GM12872 (cell line): ENCODE data around the gene ANGEL1.

Source experiments
- TF ChIP-seq, protein P1 (sequence below): IDR thresholded peaks from 3 replicates; pipeline ENCODE4 v1.5.1; 2011; ENCODE audit warnings: low read depth, mild to moderate bottlenecking, low read length, moderate library complexity; ENCODE audit not compliant: insufficient read depth

Gene ANGEL1

DNA sequence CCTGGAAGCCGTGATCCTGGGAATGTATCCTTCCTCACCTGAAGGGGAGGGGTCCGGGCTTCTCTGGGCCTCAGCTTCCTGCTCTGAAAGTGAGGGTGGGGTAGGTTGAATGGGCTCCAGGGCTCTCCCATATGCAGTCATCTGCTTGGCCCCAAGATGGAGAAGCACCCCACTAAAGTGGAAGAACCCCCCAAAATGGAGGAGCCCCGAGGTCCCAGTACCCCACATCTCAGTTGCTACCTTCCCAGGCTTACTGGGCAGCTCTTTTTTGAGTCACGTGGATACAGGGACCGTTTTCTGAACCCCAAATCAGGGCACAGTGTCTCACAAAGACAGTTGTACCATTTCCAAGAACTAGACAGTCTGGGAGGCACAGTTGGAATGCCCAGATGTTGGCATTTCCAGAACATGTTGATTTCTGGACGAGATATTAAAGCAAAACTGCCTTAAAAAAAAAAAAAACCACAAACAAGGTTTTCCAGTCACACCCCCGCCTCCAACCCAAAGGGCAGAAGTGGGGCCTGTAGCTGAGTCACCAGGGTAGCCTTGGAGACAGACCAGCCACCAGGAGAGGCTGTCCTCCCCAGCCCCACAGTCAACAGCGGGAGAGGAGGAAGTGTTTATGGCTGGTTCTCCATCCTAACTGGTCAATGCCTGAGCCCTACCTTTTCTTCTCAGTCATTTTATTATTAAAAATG is 39.3 kb downstream of the ANGEL1 start:
- TF ChIP-seq, protein P1, sequence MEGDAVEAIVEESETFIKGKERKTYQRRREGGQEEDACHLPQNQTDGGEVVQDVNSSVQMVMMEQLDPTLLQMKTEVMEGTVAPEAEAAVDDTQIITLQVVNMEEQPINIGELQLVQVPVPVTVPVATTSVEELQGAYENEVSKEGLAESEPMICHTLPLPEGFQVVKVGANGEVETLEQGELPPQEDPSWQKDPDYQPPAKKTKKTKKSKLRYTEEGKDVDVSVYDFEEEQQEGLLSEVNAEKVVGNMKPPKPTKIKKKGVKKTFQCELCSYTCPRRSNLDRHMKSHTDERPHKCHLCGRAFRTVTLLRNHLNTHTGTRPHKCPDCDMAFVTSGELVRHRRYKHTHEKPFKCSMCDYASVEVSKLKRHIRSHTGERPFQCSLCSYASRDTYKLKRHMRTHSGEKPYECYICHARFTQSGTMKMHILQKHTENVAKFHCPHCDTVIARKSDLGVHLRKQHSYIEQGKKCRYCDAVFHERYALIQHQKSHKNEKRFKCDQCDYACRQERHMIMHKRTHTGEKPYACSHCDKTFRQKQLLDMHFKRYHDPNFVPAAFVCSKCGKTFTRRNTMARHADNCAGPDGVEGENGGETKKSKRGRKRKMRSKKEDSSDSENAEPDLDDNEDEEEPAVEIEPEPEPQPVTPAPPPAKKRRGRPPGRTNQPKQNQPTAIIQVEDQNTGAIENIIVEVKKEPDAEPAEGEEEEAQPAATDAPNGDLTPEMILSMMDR = no peak

DNA sequence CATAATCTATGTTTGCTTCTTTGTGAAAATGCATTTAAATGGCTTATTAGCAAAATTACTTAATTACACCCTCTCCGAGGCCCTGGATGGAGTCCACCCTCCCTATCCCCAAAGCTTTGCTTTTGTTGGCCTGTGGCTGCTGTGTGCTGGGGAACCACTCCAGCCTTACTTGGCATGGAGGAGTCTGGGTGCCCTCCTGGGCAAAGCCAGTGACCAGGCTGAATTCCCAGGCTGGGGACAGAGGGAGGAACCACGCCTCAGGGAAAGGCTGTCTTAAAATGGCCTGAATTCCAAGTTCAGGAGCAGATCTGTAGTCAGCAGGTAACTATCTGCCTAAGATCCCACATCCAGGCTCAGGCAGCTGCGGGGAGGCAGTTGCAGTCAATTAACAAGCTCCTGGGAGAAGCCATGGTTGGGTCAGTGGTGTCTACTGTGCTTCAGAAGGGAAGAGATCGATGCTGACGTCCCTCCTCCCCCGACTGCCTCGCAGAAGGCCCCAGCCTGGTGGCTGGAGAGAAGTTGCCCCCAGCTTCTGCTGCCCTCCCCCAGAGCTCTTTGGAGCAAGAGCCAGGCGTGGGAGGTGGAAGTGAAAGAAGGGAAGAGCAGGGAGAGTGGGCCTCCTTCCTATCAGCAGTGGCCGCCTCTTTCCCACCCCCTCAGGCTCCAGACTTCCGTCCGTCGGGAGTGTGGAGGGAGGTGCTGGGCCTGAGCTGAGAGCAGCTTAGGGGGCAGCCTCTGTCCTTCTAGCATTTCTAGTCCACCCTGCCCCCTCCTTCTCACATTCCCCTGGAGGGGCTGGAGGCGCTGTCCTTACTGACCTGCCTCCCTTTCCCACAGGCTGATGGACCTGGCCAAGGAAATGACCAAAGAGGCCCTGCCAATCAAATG is 40.1 kb downstream of the ANGEL1 start:
- TF ChIP-seq, protein P1 = no peak

DNA sequence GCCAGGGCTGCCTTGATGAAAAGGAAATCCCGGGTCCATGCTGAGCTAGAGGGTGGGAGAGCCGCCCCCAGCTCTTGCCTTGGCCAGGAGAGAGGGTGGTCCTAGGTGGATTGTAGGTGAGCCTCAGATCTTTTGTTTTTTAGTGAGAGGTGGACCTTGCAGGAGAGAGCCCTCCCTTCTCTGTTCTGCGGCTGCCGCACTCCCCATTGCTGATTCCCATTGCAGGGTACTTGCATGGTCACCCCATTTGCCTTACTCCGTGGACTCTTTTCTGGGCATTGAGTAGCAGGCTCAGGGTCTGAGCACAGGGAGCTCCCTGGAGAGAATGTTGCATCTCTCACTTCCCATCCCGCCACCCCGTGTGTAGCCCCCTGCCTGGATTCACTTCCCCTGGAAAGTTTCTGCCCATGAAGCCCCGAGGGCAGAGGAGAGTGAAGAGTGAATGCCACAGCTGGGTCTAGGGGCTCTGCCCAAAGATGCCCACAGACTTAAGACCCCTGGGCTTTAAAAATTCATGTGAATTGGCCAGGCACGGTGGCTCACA is 41.2 kb downstream of the ANGEL1 start:
- TF ChIP-seq, protein P1 = no peak

GRCh38 chr14:76770521-76771436 is 41.9 kb downstream of the ANGEL1 start:
- TF ChIP-seq, protein P1 = no peak

- TF ChIP-seq, protein P1 = no peak
These were observed 42.9 kb downstream of the ANGEL1 start for GRCh38 chr14:76769636-76770292.

DNA sequence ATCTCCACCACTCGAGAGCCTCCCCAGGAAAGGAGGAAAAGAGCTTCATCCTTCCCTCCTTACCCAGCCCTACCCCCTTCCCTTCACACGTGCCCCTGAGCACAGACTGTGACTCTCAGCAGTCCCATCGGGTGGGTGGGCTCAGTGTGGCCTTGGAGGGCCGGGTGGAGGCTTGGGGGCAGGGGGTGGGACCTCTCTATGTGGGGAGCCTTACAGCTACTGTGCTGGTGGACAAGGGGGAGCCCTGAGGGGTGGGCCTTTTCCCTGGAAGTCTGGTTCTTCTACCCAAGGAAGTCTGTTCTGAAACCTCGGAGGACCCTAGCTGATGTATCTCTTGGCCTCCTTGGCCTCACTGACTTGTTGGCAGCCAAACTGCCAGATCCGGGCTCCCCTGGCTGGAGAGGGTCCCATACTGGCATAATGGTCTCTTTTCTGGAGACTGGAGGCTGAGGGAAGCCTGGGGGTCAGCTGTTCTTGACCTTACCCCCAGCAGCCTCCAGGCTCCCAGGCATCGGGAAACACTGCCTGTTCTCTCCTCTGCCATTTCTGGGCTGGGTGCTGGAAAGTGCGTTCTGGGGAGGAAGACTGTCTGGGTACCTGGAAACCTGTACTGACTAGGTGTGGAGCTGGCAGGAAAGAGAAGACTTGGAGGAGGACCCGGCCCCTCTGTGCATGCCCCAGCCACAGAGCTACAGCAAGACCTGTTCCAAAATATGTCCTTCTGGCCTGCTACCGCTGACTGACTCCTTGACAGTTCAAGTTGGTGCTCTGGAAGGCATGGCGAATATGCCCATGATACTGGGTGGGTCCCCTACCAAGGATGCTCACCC is 43.8 kb downstream of the ANGEL1 start:
- TF ChIP-seq, protein P1 = no peak
